ENCODE results near the gene MATN4.

MATN4 gene

GRCh38 chr20:45313065-45313695, 5.1 kb upstream of the MATN4 start:
- FAIRE-seq = no peak

- no peak for FAIRE-seq
Observed at GRCh38 chr20:45312241-45312640, 4.1 kb upstream of the MATN4 start.

DNA sequence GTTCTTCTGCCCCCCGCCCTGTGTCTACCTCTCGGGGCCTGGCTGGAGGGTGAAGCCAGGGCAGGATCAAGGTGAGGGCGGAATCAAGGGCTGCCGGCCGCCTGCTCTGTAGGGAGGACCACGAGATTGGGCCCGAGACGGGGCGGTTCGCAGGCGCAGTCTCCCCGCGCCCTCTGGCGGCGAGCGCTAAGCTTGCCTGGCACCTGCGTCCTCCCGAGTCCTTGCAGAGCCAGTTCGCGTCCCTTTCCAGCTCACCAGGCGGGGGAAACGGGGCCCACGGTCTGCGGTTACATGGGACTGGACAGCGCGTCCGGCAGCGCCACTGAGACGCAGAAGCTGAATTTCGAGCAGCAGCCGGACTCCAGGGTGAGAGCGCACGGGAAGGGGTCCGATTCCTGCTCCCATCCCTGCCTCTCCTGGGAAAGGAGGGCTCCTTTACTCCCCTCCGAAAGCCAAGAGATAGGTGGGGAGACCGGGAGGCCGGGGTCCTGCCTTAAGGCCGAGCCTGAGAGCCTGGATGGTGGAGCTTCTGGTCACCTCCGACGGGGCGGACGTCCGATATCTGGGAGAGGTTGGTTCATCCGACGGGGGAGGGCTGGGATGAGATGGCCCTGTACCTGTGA, 3.6 kb upstream of the MATN4 start:
- FAIRE-seq = no peak

DNA sequence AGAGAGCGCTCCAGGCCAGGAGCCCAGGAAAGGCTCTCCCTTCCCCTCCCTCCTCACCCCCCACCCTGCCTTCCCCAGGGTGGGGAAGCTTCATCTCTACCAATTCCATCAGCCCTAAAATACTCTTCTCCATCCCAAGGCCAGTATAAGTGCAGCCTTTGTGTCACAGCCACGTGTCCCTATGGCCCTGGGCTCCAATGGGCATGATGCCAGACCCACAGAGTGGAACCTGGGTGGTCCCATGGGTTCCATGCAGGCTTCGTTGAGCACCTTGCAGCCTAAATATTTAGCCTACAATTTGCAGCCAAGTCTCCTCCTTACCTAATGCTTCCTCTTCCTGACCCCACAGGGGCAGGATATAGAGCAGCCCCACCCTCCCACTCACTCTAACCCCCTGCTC, 976 bp upstream of the MATN4 start:
- FAIRE-seq = no peak

DNA sequence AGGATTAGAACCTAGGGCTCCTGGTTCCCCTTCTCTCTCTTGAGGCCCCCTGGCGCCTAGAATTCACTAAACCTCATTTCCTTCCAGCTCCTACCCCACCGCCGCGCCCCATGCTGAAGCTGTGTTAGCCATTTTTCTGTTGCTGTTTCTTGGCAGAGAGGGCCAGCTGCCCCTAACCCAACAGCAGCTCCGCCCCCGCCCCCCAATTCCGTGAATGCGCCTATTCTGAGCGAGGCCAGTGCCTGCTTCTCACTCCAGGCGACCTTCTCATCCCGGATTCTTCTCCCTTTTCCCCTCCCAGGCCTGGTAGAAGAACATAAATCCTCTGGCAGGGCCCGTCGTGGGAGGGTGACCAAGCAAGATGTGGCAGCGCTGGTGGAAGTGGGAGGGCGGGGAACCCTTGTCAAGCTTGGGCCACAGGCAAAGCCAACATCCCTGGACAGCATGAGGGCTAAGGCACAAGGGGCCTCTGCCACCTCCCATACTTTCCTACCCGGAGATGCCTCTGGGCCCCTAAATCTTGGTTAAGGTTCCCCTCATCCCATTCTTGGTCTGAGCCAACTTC, 941 bp downstream of the MATN4 start:
- no peak for FAIRE-seq

DNA sequence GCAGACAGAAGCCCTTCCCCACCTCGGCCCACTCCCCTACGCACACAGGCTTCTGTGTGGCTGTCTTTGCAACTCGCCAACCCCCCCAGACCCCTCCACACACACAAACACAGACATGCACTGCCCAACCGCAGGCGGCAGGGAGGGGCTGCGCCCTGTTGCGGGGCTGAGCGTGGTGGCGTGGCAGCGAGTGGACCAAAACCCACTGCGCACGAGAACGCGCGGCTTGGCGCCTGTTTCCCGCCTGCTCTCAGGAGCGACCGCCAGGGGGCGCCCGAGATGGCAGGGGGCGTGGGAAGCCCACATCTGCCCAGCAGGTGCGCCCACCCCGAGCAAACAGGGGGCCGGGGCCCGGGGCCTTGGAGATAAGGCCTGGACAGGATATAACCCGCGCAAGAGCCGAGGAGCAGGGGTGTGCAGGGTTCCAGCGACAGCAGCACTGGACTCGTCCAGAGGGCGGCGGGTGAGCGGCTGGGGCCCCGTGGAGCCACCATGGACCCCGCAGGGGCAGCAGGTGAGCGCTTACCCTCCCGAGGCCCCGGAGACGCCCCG, 1.6 kb downstream of the MATN4 start, which contains the start of gene RBPJL:
Gene RBPJL (plus strand): TSS at position 410 of the 552 bp plus-strand sequence. CDS start 83 bp downstream, at position 493.
- no peak for FAIRE-seq

DNA sequence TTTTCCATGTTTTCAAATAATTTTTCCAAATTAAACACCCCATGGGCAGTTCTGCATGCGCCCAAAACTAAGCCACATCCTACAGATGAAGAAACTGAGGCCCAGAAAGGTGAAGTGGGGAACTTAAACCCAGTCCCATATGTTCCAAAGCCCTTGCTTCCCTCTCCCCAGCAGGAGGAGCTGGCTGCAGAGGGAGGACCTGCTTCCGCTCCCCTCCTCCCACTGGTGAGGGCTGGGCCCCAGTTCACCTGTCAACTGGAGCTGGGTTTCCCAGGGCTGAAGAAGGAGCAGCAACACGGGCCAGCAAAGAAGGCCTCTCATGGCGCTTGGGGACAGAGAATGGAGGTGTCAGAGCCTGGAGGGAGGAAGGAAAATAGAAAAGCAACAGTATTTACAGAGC, 2.8 kb downstream of the MATN4 start:
- FAIRE-seq = no peak

DNA sequence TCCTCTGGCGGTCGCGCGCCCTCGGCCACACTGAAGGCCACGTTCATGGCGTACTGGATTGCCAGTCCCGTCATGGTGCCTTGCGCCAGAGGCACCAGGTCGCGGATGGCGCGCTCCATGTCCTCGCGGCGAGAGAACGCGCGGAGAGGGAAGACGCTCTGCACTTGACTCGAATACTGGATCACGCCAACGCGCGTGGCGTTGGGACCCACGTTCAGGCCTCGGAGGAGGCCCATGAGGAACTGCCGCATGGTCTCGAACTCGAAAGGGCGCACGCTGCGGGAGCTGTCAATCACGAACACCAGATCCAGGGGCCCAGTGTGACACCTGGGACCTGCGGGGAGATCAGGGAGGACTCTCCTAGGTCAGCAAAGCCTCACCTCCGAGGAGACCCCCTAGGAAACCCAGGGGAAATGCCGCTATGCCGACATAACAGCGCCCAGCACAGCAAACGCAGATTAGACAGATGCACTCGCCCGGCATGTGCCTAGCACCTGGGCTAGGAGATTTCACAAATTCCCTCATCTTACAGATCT, 3.6 kb downstream of the MATN4 start:
- FAIRE-seq = no peak

- FAIRE-seq = no peak
Observed at GRCh38 chr20:45303586-45304463, 4.3 kb downstream of the MATN4 start.

GRCh38 chr20:45301824-45302271, 6.3 kb downstream of the MATN4 start:
- FAIRE-seq = no peak

DNA sequence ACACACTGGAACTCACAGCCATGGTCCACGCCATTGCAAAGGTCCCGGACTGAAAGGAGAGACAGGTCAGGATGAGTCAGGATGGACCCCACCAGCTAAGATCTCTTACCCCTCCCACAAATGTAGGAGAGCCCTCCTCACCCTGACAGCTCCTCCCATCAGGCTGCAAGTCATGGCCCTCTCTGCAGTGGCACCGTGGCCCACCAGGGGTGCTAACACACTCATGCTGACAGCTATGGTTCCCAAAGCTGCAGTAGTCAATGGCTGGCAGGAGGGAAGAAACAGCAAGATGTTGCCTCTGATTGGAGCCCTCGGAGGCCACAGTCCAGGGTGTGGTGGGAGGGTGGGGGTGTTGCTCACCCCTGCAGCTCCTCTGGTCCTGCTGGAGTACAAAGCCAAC, 7.1 kb downstream of the MATN4 start:
- FAIRE-seq = no peak

DNA sequence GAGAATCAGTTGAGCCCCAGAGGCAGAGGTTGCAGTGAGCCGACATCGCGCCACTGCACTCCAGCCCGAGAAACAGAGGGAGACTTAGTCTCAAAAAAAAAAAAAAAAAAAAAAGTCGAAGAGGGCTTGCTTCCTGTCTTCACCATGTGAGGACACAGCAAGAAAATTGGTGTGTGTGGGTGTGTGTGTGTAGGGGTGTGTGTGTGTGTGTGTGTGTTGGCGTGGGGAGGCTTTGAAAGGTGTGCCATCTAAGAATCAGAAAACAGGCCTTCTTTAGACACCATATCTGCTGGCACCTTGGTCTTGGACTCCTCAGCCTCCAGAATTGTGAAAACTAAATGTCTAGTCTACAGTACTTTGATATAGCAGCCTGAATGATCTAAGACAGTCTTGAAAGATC, 8.3 kb downstream of the MATN4 start:
- FAIRE-seq = no peak

GRCh38 chr20:45297786-45298497, 10.2 kb downstream of the MATN4 start:
- no peak for FAIRE-seq

- no peak for FAIRE-seq
Observed at GRCh38 chr20:45294659-45295058, 13.4 kb downstream of the MATN4 start.

DNA sequence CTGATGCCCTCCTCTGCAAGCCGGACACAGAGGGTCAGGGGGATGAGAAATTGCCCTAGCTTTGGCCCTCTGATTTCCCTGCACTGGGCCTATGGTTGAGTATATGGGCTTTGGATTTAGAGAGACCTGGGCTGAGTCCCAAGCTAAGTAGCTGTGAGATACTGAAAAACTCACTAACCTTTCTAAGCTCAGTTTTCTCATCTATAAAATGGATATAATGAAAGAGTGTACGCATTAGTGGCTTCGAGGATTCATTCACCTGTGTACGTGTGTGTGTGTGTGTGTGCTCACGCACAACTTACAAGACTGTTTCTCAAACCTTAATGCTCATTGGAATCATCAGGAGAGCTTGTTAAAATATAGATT, 14.1 kb downstream of the MATN4 start:
- no peak for FAIRE-seq

DNA sequence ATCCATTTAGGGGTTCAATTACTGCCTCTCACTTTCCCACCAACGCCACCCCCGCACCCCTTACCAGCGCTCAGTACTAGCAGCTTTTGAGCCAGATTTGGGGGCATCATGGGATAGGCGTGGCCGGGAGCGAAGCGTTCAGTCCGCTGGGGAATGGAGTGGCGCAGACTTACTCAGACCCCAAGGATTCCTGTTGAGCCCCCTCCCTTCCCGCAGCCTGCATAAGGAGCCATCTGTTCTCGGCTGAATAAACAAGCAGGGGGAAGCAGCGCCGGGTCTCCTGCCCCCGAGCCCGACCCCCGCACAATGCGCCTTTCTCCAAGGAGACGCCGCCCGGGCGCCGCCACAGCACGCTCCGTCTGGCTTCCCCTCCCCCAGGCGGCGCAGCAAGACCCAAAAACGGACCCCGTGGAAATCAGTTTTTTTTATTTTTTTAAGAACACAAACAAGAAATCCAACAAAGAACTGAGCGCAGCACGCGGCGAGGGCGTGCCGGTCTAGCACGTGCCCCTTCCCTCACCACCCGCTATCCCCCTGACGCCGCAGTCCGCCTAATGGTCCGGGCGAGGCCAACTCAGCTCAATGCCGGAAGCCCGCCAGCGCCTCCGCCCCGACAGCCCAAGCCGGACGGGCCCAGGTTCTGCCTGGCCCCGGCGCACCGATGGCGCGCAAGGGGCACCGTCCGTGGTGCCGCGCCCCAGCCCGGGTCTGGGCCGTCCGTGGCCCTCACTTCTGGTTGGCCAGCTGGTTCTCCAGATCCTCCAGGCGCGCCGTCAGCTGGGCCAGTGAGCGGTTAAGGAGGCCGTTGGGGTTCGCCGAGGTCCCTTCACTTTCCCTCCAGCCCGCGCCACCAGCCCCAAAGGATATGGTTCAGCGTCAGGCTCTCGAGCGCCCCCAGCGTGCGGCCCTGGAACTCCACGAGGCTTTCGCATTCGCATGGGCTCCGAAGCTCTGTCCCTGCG, 14.8 kb downstream of the MATN4 start:
- FAIRE-seq = no peak

- no peak for FAIRE-seq
Observed at GRCh38 chr20:45292343-45292742, 15.8 kb downstream of the MATN4 start.

GRCh38 chr20:45291526-45291925, 16.6 kb downstream of the MATN4 start:
- no peak for FAIRE-seq

DNA sequence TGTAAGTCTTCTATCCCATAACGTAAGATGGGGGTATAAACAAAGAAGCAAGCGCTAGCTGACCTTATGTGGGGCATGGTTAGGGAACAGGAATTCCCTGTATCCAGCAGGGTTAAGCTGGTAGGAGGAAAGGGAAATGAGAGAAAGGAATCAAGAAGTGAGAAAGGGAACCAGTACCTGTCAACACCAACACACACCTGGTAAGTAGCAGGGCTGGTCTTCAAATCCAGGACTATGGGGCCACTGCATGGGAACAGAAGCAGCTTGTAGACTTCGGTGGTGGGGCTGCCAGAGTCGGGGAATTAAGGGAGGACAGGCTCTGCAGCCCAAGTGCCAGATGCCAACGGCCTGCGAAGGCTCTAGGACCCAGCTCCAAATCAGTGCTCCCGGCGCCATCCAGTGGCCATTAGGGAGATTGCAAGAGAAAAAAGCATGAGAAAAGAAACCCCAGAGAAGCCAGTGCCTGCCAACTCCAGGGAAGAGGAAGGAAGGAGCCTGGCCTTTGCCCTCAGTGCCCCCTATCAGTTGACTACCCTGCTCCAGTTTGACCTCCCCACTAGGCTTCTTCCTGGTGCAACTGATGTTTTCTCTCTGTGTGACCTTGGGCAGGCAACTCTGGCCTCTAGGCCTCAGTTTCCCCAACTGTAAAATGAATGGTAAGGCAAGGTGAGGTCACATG, 17.3 kb downstream of the MATN4 start:
- FAIRE-seq = no peak

DNA sequence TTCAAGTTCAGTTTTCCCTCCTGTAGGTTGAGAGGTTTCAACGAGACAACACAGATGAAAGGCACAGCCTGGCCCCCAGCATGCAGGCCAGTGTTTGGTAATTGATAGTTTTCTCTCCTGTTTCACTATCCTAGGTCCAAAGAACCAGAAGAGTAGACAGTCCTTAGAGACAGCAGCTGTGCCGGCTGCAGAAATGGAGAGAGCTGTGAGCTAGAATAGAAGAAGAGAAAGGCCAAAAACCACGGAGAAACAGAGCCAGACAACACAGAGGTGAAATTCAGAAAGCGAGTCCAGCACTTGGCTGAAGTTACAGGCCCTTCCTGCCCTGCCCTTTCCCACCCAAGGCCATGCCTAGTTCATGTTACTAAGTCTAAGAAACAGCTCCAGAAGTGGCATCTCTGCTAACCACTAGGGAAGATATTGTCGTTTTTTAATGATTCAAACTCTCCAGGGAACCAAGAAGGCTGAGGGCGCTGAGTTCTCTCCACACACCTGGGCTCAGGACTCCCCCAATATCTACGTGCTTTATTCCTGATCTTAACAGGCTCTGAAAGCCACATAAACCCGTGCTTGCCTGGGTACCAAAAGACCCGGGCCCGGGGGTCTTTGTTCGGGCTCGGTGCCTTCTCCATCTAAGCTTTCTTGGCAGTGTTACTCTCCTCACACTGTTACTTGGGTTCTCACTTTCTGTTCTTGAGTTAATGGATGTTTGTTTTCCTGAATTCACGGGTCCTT, 18.0 kb downstream of the MATN4 start:
- FAIRE-seq = no peak
